WTC11 (cell line): ENCODE results near the gene CEP72.

Source experiments
- ETV6 ChIP-seq: sonication (generic); formaldehyde crosslinking; IDR thresholded peaks from 2 replicates; pipeline ENCODE4 v1.8.1; 2022; ENCODE audit warnings: mild to moderate bottlenecking, missing genetic modification reagents
- ZNF121 ChIP-seq: sonication (generic); formaldehyde crosslinking; IDR thresholded peaks from 2 replicates; pipeline ENCODE4 v1.8.0; 2023; ENCODE audit warnings: missing genetic modification reagents
- TF ChIP-seq, protein P1 (sequence below): fragments of 200-600 bp; IDR thresholded peaks from 2 replicates; pipeline ENCODE4 v1.8.0; 2022; ENCODE audit warnings: antibody characterized with exemption

- TF ChIP-seq, protein P1, sequence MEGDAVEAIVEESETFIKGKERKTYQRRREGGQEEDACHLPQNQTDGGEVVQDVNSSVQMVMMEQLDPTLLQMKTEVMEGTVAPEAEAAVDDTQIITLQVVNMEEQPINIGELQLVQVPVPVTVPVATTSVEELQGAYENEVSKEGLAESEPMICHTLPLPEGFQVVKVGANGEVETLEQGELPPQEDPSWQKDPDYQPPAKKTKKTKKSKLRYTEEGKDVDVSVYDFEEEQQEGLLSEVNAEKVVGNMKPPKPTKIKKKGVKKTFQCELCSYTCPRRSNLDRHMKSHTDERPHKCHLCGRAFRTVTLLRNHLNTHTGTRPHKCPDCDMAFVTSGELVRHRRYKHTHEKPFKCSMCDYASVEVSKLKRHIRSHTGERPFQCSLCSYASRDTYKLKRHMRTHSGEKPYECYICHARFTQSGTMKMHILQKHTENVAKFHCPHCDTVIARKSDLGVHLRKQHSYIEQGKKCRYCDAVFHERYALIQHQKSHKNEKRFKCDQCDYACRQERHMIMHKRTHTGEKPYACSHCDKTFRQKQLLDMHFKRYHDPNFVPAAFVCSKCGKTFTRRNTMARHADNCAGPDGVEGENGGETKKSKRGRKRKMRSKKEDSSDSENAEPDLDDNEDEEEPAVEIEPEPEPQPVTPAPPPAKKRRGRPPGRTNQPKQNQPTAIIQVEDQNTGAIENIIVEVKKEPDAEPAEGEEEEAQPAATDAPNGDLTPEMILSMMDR: peak; percentile 96
- TF ChIP-seq ETV6 (CRISPR knock-in tag) (0 out of 2 replicates have a peak, but pooled peaks have one; percentile 30), ZNF121 (no peak)
Observed at GRCh38 chr5:669111-669841, 57.1 kb downstream of the CEP72 start.
